ENCODE results near the gene UCP1. TPM values are rescaled to one million over a fixed set of nuclear protein-coding genes. Genes with fewer than 3 reads are reported as not detected.
"Not testable (repeated sequence)": the region's sequence is repeated elsewhere in the genome, so short reads cannot be mapped to it uniquely, and the experiment has no call there.

UCP1 gene
- total RNA-seq, 1 donor from 2014 or later, result not detected

- DNase-seq (ENCODE audit: extremely low read depth, low read depth, low spot score), result no peak
These were observed 12.2 kb downstream of the UCP1 start for GRCh38 chr4:140556372-140557085.

- no peak for DNase-seq (ENCODE audit: extremely low read depth, low read depth, low spot score)
These were observed 34.7 kb downstream of the UCP1 start for GRCh38 chr4:140533951-140534480.

GRCh38 chr4:140529434-140529833, 39.3 kb downstream of the UCP1 start:
- no peak for DNase-seq (ENCODE audit: extremely low read depth, low read depth, low spot score)

GRCh38 chr4:140523857-140524742, 44.7 kb downstream of the UCP1 start, which contains the start of gene ELMOD2:
TSS of gene ELMOD2 (plus strand) at chr4:140524168. CDS start at chr4:140525429, 1,261 bp downstream.
- peak; percentile 56 for DNase-seq (ENCODE audit: extremely low read depth, low read depth, low spot score)

- DNase-seq (ENCODE audit: extremely low read depth, low read depth, low spot score), result no peak
These were observed 45.3 kb downstream of the UCP1 start for GRCh38 chr4:140523370-140523856.

GRCh38 chr4:140515423-140515822, 53.3 kb downstream of the UCP1 start:
- no peak for DNase-seq (ENCODE audit: extremely low read depth, low read depth, low spot score)

- DNase-seq (ENCODE audit: extremely low read depth, low read depth, low spot score), result not testable (repeated sequence)
These were observed 55.0 kb downstream of the UCP1 start for GRCh38 chr4:140513765-140514164.

Other genes starting within 250 kb of the UCP1 start
- 45.7 and 56.2 TPM in 2 replicates for gene SCOC, start 195.3 kb downstream of the UCP1 start, total RNA-seq
- gene CLGN, start 141.3 kb downstream of the UCP1 start, total RNA-seq, result 1.2 and 7.6 TPM in 2 replicates
- not detected in 2 replicates for gene MGAT4D, start 70.7 kb downstream of the UCP1 start, total RNA-seq
- gene ELMOD2, start 44.8 kb downstream of the UCP1 start, total RNA-seq, result 12.8 and 19.1 TPM in 2 replicates
- 62.1 and 72.3 TPM in 2 replicates for gene TBC1D9, start 187.4 kb upstream of the UCP1 start, total RNA-seq

Data from glomerular endothelial cell (primary cell).